Transverse colon (tissue), 4 donors: ENCODE measurements around the gene FAM216A.

Experiments
- POLR2AphosphoS5 ChIP-seq, 3 donors: sonication (generic); formaldehyde crosslinking; IDR thresholded peaks; one replicate each; pipeline ENCODE4 v1.6.1; 2016; ENCODE audit warnings: antibody characterized with exemption in 3 of 3
- TF ChIP-seq, protein P1 (sequence below), 5 experiments: fragments of 200-600 bp in 3 of 5; fragments of 450-650 bp in 2 of 5; sonication (generic) in 3 of 5; IDR thresholded peaks; 1 replicate in 2 of 5; 2 replicates in 3 of 5; pipeline ENCODE4 v1.5.1; 2016 to 2017; ENCODE audit warnings: antibody characterized with exemption in 5 of 5, inconsistent platforms in 3 of 5, mild to moderate bottlenecking in 2 of 5, moderate library complexity in 1 of 5

DNA sequence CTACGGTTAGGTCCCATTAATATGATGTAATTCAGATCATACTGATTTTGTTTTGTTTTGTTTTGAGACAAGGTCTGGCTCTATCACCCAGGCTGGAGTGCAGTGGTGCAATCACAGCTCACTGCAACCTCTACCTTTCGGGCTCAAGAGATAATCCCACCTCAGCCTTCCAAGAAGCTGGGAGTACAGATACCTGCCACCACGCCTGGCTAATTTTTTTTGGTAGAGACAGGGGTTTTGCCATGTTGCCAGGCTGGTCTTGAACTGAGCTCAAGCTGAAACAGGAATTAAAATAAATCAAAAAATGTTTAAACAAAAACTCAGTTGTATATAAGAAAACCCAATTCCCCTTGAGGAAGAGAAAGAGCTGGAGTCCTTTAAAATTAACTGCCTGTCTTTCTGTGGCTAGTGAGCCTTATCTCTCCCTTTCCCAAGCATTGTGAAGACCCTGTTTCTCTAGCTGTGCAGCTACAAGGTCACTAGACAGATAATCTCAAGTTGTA, 47.4 kb upstream of the FAM216A start:
- no peak for TF ChIP-seq POLR2AphosphoS5 (IDR thresholded peaks at IDR 0.05)
- TF ChIP-seq, protein P1, sequence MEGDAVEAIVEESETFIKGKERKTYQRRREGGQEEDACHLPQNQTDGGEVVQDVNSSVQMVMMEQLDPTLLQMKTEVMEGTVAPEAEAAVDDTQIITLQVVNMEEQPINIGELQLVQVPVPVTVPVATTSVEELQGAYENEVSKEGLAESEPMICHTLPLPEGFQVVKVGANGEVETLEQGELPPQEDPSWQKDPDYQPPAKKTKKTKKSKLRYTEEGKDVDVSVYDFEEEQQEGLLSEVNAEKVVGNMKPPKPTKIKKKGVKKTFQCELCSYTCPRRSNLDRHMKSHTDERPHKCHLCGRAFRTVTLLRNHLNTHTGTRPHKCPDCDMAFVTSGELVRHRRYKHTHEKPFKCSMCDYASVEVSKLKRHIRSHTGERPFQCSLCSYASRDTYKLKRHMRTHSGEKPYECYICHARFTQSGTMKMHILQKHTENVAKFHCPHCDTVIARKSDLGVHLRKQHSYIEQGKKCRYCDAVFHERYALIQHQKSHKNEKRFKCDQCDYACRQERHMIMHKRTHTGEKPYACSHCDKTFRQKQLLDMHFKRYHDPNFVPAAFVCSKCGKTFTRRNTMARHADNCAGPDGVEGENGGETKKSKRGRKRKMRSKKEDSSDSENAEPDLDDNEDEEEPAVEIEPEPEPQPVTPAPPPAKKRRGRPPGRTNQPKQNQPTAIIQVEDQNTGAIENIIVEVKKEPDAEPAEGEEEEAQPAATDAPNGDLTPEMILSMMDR (IDR thresholded peaks at IDR 0.05), result no peak
